ENCODE measurements around the gene MPLKIP. TPM values are rescaled to one million over a fixed set of nuclear protein-coding genes. Genes with fewer than 3 reads are reported as not detected.
"Not testable (repeated sequence)": the region's sequence is repeated elsewhere in the genome, so short reads cannot be mapped to it uniquely, and the experiment has no call there.

MPLKIP gene
- total RNA-seq, 1 donor from 2014 or later: 36.0 TPM

GRCh38 chr7:40118201-40118600 lies 16.2 kb downstream of the MPLKIP start:
- H3K9me3 Mint-ChIP-seq; H3K4me3 Mint-ChIP-seq; intact Hi-C loops (cut with micrococcal nuclease); H3K4me1 Mint-ChIP-seq (ENCODE audit: low read depth); H3K36me3 Mint-ChIP-seq (ENCODE audit: low read depth); H3K27me3 Mint-ChIP-seq (ENCODE audit: insufficient read depth); DNase-seq (ENCODE audit: low spot score); H3K27ac Mint-ChIP-seq: not testable (repeated sequence)

- H3K27me3 Mint-ChIP-seq (ENCODE audit: insufficient read depth); intact Hi-C loops (cut with micrococcal nuclease); H3K9me3 Mint-ChIP-seq; DNase-seq (ENCODE audit: low spot score); H3K36me3 Mint-ChIP-seq (ENCODE audit: low read depth); H3K27ac Mint-ChIP-seq; H3K4me1 Mint-ChIP-seq (ENCODE audit: low read depth); H3K4me3 Mint-ChIP-seq: not testable (repeated sequence)
These were observed 17.2 kb downstream of the MPLKIP start for GRCh38 chr7:40117199-40117598.

- H3K36me3 Mint-ChIP-seq (ENCODE audit: low read depth): no peaks in the 10 kb centered on the region
- H3K9me3 Mint-ChIP-seq: no peaks in the 10 kb centered on the region
- intact Hi-C loops (cut with micrococcal nuclease): no loop called here
- no peaks in the 10 kb centered on the region for H3K27me3 Mint-ChIP-seq (ENCODE audit: insufficient read depth)
- no peaks in the 10 kb centered on the region for H3K4me1 Mint-ChIP-seq (ENCODE audit: low read depth)
- no peak overlapping the region for H3K27ac Mint-ChIP-seq
- DNase-seq (ENCODE audit: low spot score): no peak
- H3K4me3 Mint-ChIP-seq: no peak overlapping the region
These were observed 18.5 kb downstream of the MPLKIP start for GRCh38 chr7:40115936-40116335.

- Mint-ChIP-seq H3K36me3 (ENCODE audit: low read depth) (no peaks in the 10 kb centered on the region), H3K4me1 (ENCODE audit: low read depth) (no peaks in the 10 kb centered on the region), H3K9me3 (no peaks in the 10 kb centered on the region), H3K27ac (no peak overlapping the region), H3K27me3 (ENCODE audit: insufficient read depth) (no peaks in the 10 kb centered on the region), H3K4me3 (no peak overlapping the region)
- DNase-seq (ENCODE audit: low spot score): no peak
- intact Hi-C loops (cut with micrococcal nuclease): no loop called here
These were observed 28.4 kb downstream of the MPLKIP start for GRCh38 chr7:40105879-40106473.

GRCh38 chr7:40102897-40103296 lies 31.5 kb downstream of the MPLKIP start:
- no peaks in the 10 kb centered on the region for H3K27me3 Mint-ChIP-seq (ENCODE audit: insufficient read depth)
- no peak overlapping the region for H3K27ac Mint-ChIP-seq
- no peak for DNase-seq (ENCODE audit: low spot score)
- peaks cover under 1% of the 10 kb centered on the region for H3K36me3 Mint-ChIP-seq (ENCODE audit: low read depth)
- no peak overlapping the region for H3K4me3 Mint-ChIP-seq
- intact Hi-C loops (cut with micrococcal nuclease): no loop called here
- no peaks in the 10 kb centered on the region for H3K4me1 Mint-ChIP-seq (ENCODE audit: low read depth)
- no peaks in the 10 kb centered on the region for H3K9me3 Mint-ChIP-seq

GRCh38 chr7:40101201-40101600 lies 33.2 kb downstream of the MPLKIP start:
- H3K4me1 Mint-ChIP-seq (ENCODE audit: low read depth): no peaks in the 10 kb centered on the region
- H3K27me3 Mint-ChIP-seq (ENCODE audit: insufficient read depth): no peaks in the 10 kb centered on the region
- no peak overlapping the region for H3K4me3 Mint-ChIP-seq
- intact Hi-C loops (cut with micrococcal nuclease): no loop called here
- H3K9me3 Mint-ChIP-seq: no peaks in the 10 kb centered on the region
- H3K27ac Mint-ChIP-seq: no peak overlapping the region
- peaks cover 6% of the 10 kb centered on the region for H3K36me3 Mint-ChIP-seq (ENCODE audit: low read depth)
- DNase-seq (ENCODE audit: low spot score): no peak

GRCh38 chr7:40099837-40100236 lies 34.6 kb downstream of the MPLKIP start:
- Mint-ChIP-seq H3K27ac (no peak overlapping the region), H3K4me3 (no peak overlapping the region), H3K27me3 (ENCODE audit: insufficient read depth) (no peaks in the 10 kb centered on the region), H3K4me1 (ENCODE audit: low read depth) (no peaks in the 10 kb centered on the region), H3K9me3 (no peaks in the 10 kb centered on the region), H3K36me3 (ENCODE audit: low read depth) (peaks cover 8% of the 10 kb centered on the region)
- intact Hi-C loops (cut with micrococcal nuclease): no loop called here
- no peak for DNase-seq (ENCODE audit: low spot score)

- DNase-seq (ENCODE audit: low spot score): no peak
- Mint-ChIP-seq H3K27me3 (ENCODE audit: insufficient read depth) (no peaks in the 10 kb centered on the region), H3K4me1 (ENCODE audit: low read depth) (no peaks in the 10 kb centered on the region), H3K36me3 (ENCODE audit: low read depth) (peaks cover 19% of the 10 kb centered on the region), H3K9me3 (no peaks in the 10 kb centered on the region), H3K27ac (no peak overlapping the region), H3K4me3 (no peak overlapping the region)
- intact Hi-C loops (cut with micrococcal nuclease): no loop called here
These were observed 35.6 kb downstream of the MPLKIP start for GRCh38 chr7:40098810-40099209.

- no peak for DNase-seq (ENCODE audit: low spot score)
- Mint-ChIP-seq H3K4me1 (ENCODE audit: low read depth) (no peaks in the 10 kb centered on the region), H3K9me3 (no peaks in the 10 kb centered on the region), H3K27ac (no peak overlapping the region), H3K4me3 (no peak overlapping the region), H3K36me3 (ENCODE audit: low read depth) (peaks cover 22% of the 10 kb centered on the region), H3K27me3 (ENCODE audit: insufficient read depth) (no peaks in the 10 kb centered on the region)
- intact Hi-C loops (cut with micrococcal nuclease): no loop called here
These were observed 36.7 kb downstream of the MPLKIP start for GRCh38 chr7:40097728-40098127.

- Mint-ChIP-seq H3K9me3 (no peaks in the 10 kb centered on the region), H3K4me1 (ENCODE audit: low read depth) (no peaks in the 10 kb centered on the region), H3K27me3 (ENCODE audit: insufficient read depth) (no peaks in the 10 kb centered on the region), H3K27ac (no peak overlapping the region), H3K36me3 (ENCODE audit: low read depth) (peaks cover 30% of the 10 kb centered on the region), H3K4me3 (no peak overlapping the region)
- intact Hi-C loops (cut with micrococcal nuclease): no loop called here
- DNase-seq (ENCODE audit: low spot score): no peak
These were observed 38.6 kb downstream of the MPLKIP start for GRCh38 chr7:40095695-40096327.

- Mint-ChIP-seq H3K27ac (no peak overlapping the region), H3K27me3 (ENCODE audit: insufficient read depth) (no peaks in the 10 kb centered on the region), H3K36me3 (ENCODE audit: low read depth) (peaks cover 30% of the 10 kb centered on the region), H3K4me1 (ENCODE audit: low read depth) (no peaks in the 10 kb centered on the region), H3K4me3 (no peak overlapping the region), H3K9me3 (no peaks in the 10 kb centered on the region)
- intact Hi-C loops (cut with micrococcal nuclease): no loop called here
- DNase-seq (ENCODE audit: low spot score): no peak
These were observed 39.2 kb downstream of the MPLKIP start for GRCh38 chr7:40095230-40095629.

- Mint-ChIP-seq H3K4me3 (no peak overlapping the region), H3K36me3 (ENCODE audit: low read depth) (peaks cover 33% of the 10 kb centered on the region), H3K9me3 (no peaks in the 10 kb centered on the region), H3K27me3 (ENCODE audit: insufficient read depth) (no peaks in the 10 kb centered on the region), H3K27ac (no peak overlapping the region), H3K4me1 (ENCODE audit: low read depth) (no peaks in the 10 kb centered on the region)
- intact Hi-C loops (cut with micrococcal nuclease): no loop called here
- DNase-seq (ENCODE audit: low spot score): no peak
These were observed 40.6 kb downstream of the MPLKIP start for GRCh38 chr7:40093631-40094350.

GRCh38 chr7:40092182-40092581 lies 42.2 kb downstream of the MPLKIP start:
- no peak overlapping the region for H3K27ac Mint-ChIP-seq

More at GRCh38 chr7:40092182-40092581, 42.2 kb downstream of the MPLKIP start:
- Mint-ChIP-seq H3K27me3 (ENCODE audit: insufficient read depth) (no peaks in the 10 kb centered on the region), H3K36me3 (ENCODE audit: low read depth) (peaks cover 29% of the 10 kb centered on the region), H3K9me3 (no peaks in the 10 kb centered on the region), H3K4me3 (no peak overlapping the region), H3K4me1 (ENCODE audit: low read depth) (no peaks in the 10 kb centered on the region)
- no peak for DNase-seq (ENCODE audit: low spot score)
- intact Hi-C loops (cut with micrococcal nuclease): no loop called here
